LNCAP (cell line): Measurements from ENCODE around the gene TRAPPC10.

ENCODE experiments used
- TF ChIP-seq, protein P1 (sequence below): fragments of 450-650 bp; IDR thresholded peaks from 2 replicates; pipeline ENCODE4 v1.5.1; 2017; ENCODE audit warnings: mild to moderate bottlenecking

Gene TRAPPC10

GRCh38 chr21:43978060-43978459, 34.0 kb upstream of the TRAPPC10 start:
- TF ChIP-seq, protein P1, sequence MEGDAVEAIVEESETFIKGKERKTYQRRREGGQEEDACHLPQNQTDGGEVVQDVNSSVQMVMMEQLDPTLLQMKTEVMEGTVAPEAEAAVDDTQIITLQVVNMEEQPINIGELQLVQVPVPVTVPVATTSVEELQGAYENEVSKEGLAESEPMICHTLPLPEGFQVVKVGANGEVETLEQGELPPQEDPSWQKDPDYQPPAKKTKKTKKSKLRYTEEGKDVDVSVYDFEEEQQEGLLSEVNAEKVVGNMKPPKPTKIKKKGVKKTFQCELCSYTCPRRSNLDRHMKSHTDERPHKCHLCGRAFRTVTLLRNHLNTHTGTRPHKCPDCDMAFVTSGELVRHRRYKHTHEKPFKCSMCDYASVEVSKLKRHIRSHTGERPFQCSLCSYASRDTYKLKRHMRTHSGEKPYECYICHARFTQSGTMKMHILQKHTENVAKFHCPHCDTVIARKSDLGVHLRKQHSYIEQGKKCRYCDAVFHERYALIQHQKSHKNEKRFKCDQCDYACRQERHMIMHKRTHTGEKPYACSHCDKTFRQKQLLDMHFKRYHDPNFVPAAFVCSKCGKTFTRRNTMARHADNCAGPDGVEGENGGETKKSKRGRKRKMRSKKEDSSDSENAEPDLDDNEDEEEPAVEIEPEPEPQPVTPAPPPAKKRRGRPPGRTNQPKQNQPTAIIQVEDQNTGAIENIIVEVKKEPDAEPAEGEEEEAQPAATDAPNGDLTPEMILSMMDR = no peak

DNA sequence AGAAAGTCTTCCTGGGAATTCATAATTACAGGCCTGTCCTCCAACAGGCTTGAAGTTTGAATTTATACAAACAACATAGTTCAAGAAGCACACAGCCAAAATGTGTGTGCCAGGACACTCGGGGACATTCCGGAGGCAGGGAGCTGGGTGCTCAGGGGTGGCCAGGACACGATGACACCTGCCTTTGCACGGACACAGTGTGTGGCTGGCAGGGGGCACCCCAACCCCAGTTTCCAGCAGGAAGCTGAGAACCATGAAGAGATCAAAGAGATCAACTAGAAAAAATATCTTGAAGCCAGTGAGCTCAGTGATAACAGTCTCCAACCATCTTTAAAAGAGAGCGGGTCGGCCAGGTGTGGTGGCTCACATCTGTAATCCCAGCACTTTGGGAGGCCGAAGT, 32.5 kb upstream of the TRAPPC10 start:
- TF ChIP-seq, protein P1 = peak; percentile 19; the same call in 1 of the 2 replicates

- TF ChIP-seq, protein P1 = no peak
These were observed 30.8 kb upstream of the TRAPPC10 start for GRCh38 chr21:43981151-43981870.

DNA sequence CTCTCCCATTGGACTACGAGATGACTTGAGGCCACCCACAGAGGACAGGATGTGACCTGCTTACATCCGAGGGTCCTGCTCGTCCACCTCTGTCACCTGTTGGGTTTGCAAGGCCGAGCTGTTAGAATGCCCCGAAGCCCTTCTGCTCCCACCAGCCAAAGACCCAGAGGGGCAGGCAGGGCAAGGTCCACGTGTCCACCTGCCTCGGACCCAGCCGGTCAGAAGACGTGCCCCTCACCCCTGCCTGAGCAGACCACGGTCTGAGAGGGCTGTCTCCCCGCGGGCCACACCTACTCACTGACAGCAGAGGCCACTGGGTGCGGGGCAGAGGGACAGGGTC, 30.3 kb upstream of the TRAPPC10 start:
- TF ChIP-seq, protein P1 = no peak

DNA sequence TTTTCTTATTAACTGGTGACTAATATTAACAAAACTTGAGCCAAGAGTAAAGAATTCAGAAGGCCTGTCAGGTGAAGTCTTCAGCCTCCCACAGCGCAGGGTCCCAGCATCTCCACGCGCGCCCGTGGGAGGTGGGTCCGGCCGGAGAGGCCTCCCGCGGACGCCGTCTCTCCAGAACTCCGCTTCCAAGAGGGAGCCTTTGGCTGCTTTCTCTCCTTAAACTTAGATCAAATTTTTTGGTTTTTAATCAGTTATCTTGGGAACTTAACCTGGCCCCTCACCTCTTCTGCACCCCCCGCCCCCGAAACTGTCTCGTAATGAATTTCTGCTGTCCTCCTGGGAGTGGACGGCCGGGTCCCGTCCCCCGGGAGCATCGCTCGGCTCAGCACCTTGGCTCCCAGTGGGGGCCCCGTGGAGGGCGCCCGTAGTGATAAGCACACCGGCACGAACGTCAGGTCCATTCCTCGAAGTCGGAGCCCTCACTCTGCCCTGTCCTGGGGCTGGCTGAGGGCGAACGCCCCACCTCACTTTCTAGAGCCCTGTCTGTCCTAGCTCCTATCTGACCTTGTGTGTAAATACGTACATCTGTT, 29.5 kb upstream of the TRAPPC10 start:
- TF ChIP-seq, protein P1 = no peak

DNA sequence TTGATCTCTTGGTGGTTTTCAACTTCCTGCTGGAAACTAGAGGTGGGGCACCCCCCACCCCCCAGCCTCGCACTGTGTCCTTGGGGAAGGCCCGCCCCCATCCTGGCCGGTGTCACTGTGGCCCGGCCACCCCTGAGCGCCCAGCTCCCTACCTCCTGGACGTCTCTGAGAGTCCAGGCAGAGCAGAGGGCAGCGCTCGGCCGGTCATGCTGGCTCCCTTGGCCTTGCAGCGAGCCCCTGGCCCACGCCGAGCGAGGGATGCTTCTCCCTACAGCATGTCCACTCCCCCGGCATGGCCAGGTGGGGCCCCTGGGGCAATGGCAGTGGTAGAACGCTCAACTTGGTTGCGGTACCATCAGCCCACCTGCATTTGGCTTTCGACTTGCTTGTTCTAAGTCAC, 28.7 kb upstream of the TRAPPC10 start:
- TF ChIP-seq, protein P1 = no peak

- TF ChIP-seq, protein P1 = no peak
These were observed 28.2 kb upstream of the TRAPPC10 start for GRCh38 chr21:43983860-43984420.
